Activated CD8-positive, alpha-beta memory T cell treated with anti-CD3 and anti-CD28 coated beads, Interleukin-2, amount 50 U/mL, for 1 hour (primary cell): ENCODE data around the gene ADARB1.

ENCODE experiments used
- DNase-seq: peaks from one replicate; pipeline ENCODE4 v3.0.0-alpha.2; 2020; ENCODE audit errors: extremely low read depth

The ADARB1 gene

DNA sequence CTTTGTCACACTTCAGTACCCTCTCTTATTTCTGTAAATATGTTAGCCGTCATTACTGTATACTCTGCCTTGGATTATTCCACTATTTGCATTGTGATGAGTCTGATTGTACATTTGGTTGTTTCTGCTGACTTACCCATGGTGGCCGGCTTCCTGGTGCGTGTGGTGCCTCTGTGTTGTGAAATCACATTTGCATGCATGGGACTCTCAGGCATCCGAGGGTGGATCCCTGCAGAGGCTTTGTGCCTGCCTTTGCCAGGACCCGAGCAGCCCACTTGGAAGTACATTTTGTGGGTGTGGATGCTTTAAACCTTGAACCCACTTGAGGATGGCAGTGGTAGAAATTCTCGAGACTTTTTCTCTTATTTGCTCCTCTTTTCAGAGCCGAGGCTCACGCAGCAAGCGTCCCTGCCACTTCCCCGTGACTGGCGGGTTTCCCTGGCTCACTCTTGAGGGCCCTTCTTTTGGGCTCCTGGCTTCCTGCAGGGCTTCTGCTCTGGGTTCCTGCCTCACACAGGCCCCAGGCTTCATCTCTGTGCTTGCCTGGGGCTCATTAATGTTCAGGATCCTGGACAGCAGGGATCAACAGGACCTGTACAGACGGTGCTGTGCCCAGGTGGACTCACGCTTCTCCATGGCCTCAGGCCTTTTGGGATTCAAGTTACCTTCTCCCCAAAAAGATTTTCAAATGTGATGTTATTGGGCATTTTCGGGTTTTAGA lies 176.7 kb downstream of the ADARB1 start:
- DNase-seq: no peak

DNA sequence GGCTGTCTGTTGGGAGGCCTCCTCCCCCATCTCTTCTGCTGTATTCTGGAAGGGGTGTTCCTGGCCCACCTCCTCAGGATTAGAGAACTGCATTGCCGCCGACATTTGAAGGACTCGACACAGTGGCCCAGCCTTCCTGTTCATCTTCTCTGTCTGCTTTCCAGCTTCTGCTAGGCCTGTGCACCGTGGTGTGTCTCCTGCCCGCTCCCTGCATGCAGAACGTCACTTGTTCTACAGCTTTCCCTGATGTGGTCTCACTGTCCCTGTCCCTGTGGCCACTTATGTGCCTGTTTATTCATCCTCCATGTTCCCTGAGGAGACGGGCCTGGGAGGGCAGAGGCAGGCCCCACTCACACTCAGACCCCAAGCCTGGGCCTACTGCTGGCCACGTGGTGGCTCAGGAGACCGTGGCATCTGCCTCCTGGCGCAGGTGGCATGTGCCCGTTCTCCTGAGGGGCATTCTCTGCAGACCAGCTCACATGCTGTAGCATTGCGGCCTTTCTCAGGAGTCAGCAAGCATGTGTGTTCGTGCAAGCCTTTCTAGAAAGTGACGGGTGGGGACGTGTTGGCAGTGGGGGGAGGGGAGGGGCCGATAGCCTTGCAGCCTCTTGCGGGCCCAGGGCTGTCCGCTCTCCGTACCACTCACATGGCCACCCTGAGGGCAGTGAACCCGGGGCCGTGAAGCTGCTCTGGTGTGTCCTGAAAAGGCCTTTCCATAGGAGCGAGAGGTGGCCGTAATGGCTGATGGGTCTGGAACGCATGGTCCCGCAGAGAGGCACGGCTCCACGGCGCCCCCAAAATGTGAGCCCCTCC lies 177.5 kb downstream of the ADARB1 start:
- no peak for DNase-seq

DNA sequence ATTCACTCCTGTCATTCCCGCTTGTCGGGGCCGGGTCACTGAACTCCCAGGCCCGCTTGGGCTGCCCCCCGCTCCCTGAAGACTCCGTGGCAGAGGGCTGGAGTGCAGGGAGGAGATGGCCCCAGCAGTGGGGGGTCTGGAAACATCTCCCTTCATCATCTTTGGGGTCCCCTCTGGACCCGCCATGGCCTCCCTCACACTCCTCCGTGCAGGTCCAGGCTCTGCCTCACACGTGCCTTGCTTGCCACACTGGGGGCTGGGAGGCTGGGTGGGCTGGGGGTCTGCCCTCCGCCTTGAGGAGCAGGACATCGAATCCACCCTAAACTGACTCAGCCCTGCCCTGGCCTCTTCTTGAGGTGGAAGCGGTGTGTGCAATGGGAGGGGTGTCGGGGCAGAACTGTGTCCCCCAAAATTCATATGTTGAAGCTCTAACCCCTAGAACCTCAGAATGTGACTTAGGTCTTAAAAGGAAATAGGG lies 178.1 kb downstream of the ADARB1 start:
- DNase-seq: no peak

- no peak for DNase-seq
Measured at GRCh38 chr21:45253180-45253579, 178.8 kb downstream of the ADARB1 start.

DNA sequence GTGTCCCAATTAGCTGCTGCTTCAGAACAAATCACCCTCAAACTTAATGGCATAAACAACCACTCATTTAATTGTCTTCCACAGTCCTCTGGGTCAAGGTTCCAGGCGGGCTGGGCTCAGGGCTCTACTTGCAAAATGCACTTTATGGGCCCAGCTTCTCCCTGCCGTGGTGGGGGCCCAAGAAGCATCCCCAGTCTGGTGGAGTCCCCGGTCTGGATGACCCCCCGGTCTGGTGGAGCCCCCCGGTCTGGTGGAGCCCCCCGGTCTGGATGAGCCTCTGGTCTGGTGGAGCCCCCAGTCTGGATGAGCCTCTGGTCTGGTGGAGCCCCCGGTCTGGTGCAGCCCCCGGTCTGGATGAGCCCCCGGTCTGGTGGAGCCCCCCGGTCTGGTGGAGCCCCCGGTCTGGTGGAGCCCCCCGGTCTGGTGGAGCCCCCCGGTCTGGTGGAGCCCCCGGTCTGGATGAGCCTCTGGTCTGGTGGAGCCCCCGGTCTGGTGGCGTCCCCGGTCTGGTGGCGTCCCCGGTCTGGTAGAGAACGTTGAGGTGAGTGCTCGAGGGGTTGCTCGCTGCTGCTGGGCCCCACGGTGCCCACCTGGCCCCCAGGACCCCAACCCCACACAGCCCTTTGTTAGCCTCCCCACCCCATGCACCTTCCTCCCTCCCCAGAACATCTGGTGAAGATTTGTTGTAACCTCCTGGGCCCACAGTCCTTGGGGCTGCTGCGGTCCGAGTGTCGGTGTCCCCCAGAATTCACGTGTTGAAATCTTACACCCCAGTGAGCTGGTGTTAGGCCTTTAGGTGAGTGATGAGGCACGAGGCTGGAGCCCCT lies 179.5 kb downstream of the ADARB1 start:
- DNase-seq: no peak

DNA sequence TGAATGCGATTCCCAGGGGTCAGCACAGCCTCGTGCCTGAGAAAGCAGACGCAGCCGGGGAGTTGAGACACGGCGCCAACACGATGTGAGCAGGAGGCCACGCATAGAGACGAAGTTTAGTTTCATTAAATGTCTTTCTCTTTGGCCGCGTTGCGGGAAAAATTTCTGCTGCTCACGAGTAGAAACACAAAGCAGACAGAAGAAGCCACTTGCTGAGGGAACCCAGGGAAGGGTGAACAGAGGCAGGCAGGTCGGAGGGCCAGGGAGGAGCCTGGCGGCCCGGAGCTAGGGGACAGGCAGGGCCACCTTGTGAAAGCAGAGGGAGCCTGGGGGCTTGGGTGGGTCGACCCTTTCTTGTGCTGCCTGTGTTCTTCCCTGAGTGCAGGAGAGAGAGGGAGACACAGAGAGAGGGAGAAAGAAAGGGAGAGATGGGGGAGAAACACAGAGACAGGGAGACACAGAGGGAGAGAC lies 180.1 kb downstream of the ADARB1 start:
- DNase-seq: no peak

- no peak for DNase-seq
Measured at GRCh38 chr21:45255381-45256020, 181.1 kb downstream of the ADARB1 start.

- no peak for DNase-seq
Measured at GRCh38 chr21:45256021-45256911, 181.9 kb downstream of the ADARB1 start.

GRCh38 chr21:45256912-45257672 lies 182.7 kb downstream of the ADARB1 start:
- DNase-seq: no peak

DNA sequence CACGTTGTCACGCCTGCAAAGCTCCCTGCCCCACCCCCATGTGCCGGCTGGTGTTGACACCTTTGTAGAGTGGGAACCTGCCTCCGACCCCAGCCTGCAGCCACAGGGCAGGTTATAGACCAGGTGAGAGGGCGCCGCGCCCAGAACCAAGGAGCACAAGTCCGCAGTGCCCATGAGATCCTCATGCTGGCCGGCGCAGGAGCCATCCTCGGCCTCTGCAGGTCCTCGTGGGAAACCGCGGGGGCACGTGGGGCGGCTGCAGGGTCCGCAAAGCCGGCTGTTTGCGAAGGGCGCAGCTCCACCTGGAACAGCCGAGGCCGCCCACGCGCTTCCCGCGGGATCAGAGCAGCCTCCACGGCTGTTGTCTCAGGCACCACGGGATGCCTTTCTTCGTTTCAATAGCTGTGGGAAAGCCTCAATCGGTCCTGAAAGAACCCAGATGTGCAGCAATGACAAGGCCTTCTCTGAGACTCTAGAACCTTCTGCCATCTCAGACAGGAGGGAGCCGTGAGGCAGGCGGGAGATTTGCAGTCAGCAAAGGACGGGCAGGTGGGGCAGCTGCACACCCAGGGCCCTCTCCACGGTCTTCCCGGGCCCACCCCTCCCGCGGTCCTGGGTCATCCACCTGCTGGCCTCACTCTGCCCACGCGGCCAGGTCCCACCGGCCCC lies 183.4 kb downstream of the ADARB1 start:
- DNase-seq: no peak

DNA sequence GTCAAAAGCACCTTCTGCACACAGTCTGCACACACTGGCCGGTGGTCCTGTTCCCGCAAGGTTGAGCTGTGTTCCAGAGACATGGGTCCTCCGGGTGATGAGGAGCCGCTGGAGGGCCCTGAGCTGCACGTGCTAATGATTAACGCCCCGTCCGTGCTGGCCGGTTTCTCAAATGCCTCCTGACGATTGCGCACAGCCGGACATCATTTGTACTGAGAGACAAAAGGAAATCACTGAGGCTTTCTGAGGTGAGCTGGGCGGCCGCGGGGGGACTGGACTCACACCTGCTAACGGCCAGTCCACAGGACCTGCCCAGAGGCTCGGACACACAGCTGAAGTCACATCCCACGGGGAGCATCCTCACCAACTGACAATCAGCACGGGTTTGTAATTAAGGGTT lies 184.1 kb downstream of the ADARB1 start:
- no peak for DNase-seq

DNA sequence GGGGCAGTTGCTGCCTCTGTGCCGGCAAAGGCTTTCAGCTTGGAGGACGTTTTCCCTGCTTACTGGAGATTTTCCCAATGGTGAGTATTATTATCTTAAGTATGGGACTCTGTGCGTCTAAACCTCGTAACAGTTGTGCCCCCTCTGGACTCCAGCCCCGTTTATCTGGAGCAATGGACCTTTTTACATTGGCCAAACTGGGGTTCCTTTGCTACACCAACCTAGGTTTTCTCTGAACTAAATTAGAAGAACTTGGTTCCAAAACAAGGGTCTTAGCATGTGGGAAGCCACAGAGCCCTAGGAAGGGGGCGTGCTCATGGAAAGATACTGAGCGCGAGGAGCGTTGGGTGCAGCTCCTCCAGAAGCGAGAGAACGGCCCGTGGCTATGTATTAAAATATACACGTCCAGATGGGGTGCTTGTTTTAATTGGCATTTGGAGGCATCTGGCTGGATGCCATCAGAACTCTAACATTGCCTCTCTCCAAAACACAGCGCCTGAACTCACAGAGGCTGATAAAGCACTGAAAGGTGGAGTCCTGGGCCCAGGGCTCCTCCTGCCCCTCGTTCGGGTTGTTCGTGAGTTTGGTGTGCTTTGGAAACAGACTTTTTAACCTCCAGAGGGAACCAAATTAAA lies 184.9 kb downstream of the ADARB1 start:
- no peak for DNase-seq

- DNase-seq: no peak
Measured at GRCh38 chr21:45260191-45260825, 185.9 kb downstream of the ADARB1 start.

DNA sequence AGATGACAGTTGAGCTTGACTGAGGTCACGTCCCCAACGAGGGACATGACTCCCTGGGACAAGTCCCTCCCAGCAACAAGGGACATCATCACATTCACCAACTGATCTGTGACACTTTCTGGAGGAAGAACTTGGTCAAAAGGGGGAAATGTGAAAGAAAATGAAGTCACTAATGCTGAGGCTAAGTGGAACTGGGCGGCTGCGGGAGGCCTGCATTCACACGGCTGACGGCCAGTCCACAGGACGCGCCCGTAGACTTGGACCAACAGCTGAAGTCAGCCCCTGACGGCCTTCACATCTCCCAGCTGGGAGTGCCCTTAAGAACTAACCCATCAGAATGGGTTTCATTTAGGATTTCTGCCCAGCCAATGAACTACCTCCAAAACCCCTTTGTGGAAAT lies 186.7 kb downstream of the ADARB1 start:
- no peak for DNase-seq

GRCh38 chr21:45262041-45262581 lies 187.7 kb downstream of the ADARB1 start:
- no peak for DNase-seq

GRCh38 chr21:45262616-45263015 lies 188.2 kb downstream of the ADARB1 start:
- no peak for DNase-seq

DNA sequence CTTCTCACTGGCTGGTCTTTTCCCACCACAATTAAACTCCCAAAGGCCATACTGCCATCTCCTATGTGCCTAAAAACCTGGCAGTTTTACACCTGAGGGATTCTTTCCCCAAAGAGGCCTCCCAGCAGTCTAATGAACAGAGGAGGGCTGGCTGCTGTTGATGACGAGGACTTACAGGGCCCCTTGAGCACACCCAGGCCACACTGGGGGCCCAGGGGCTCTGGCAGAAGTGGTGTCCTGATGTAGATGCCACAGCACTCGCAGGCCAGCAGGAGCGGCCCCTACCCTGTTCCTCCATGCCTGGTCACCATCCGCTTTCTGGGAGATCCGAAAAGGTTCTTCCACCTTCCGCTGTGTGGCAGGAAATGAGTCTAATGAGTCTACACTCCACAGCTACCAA lies 189.2 kb downstream of the ADARB1 start:
- DNase-seq: no peak
